Neutrophil (primary cell): ENCODE measurements around the gene MBD6.

Source experiments
- H3K27ac ChIP-seq: fragments of 200-600 bp; sonication (generic); 2 replicates; pipeline ENCODE4 v1.5.1; 2016; ENCODE audit warnings: mild to moderate bottlenecking, moderate library complexity
- H3K27me3 ChIP-seq: fragments of 200-600 bp; sonication (generic); 2 replicates; pipeline ENCODE4 v1.6.0; 2016; ENCODE audit warnings: mild to moderate bottlenecking
- H3K36me3 ChIP-seq: fragments of 200-600 bp; sonication (generic); 2 replicates; pipeline ENCODE4 v1.5.1; 2017
- H3K4me1 ChIP-seq, 2 experiments: fragments of 200-600 bp in 1 of 2; sonication (generic) in 1 of 2; 1 replicate in 1 of 2; 2 replicates in 1 of 2; pipeline versions ENCODE4 v1.5.1 to v1.6.1; 2013 to 2016; ENCODE audit warnings: low read depth in 1 of 2, low read length in 1 of 2, mild to moderate bottlenecking in 1 of 2, moderate library complexity in 1 of 2; ENCODE audit not compliant: control insufficient read depth in 1 of 2, insufficient read depth in 1 of 2
- H3K4me3 ChIP-seq, 2 experiments: fragments of 200-600 bp in 1 of 2; sonication (generic) in 1 of 2; 1 replicate in 1 of 2; 2 replicates in 1 of 2; pipeline ENCODE4 v1.5.1; 2013 to 2016; ENCODE audit warnings: low read depth in 1 of 2, low read length in 1 of 2, mild to moderate bottlenecking in 1 of 2, moderate library complexity in 1 of 2
- H3K9me3 ChIP-seq: fragments of 200-600 bp; sonication (generic); 2 replicates; pipeline ENCODE4 v1.5.1; 2016
- CTCF ChIP-seq: fragments of 200-600 bp; sonication (generic); IDR thresholded peaks from 2 replicates; pipeline ENCODE4 v1.5.1; 2016; ENCODE audit warnings: antibody characterized with exemption

Gene MBD6

GRCh38 chr12:57477710-57478681 lies 44.6 kb upstream of the MBD6 start:
- H3K36me3 ChIP-seq = peaks cover 38% of the 10 kb centered on the region
- no peaks in the 10 kb centered on the region for H3K9me3 ChIP-seq
- H3K27ac ChIP-seq = peak overlapping the region; percentile 99
- H3K4me1 ChIP-seq = peaks cover 69 to 81% of the 10 kb centered on the region in 2 experiments
- H3K4me3 ChIP-seq = peak overlapping the region; percentile 97 to 100
- peak; percentile 26 for TF ChIP-seq CTCF
- no peaks in the 10 kb centered on the region for H3K27me3 ChIP-seq

GRCh38 chr12:57479043-57479375 lies 43.6 kb upstream of the MBD6 start:
- Histone ChIP-seq H3K27me3 (no peaks in the 10 kb centered on the region), H3K9me3 (no peaks in the 10 kb centered on the region), H3K27ac (peak overlapping the region; percentile 99), H3K4me3 (peak overlapping the region; percentile 97 to 100), H3K36me3 (peaks cover 28% of the 10 kb centered on the region), H3K4me1 (peaks cover 59 to 71% of the 10 kb centered on the region in 2 experiments)
- TF ChIP-seq CTCF = no peak

- Histone ChIP-seq H3K27ac (peak within 1 kb of the TSS; percentile 99), H3K4me1 (peaks cover 54 to 65% of the 10 kb centered on the region in 2 experiments), H3K4me3 (peak within 1 kb of the TSS; percentile 97 to 100), H3K9me3 (no peaks in the 10 kb centered on the region), H3K27me3 (no peaks in the 10 kb centered on the region), H3K36me3 (peaks cover 22% of the 10 kb centered on the region)
- no peak for TF ChIP-seq CTCF
These were observed 43.1 kb upstream of the MBD6 start, which contains the start of gene ARHGAP9 for GRCh38 chr12:57479376-57480115. ARHGAP9 (minus strand) TSS chr12:57479866; CDS start chr12:57479406, 460 bp downstream.

- Histone ChIP-seq H3K4me1 (peaks cover 40 to 48% of the 10 kb centered on the region in 2 experiments), H3K4me3 (no peak overlapping the region), H3K27ac (peak overlapping the region; percentile 99), H3K27me3 (no peaks in the 10 kb centered on the region), H3K9me3 (no peaks in the 10 kb centered on the region), H3K36me3 (peaks cover under 1% of the 10 kb centered on the region)
- TF ChIP-seq CTCF = no peak
These were observed 41.0 kb upstream of the MBD6 start for GRCh38 chr12:57481671-57482070.

GRCh38 chr12:57483466-57483865 lies 39.2 kb upstream of the MBD6 start:
- Histone ChIP-seq H3K4me3 (no peak overlapping the region), H3K27ac (no peak overlapping the region), H3K27me3 (no peaks in the 10 kb centered on the region), H3K36me3 (no peaks in the 10 kb centered on the region), H3K4me1 (peaks cover 46 to 47% of the 10 kb centered on the region in 2 experiments), H3K9me3 (no peaks in the 10 kb centered on the region)
- no peak for TF ChIP-seq CTCF
